Nasal cavity respiratory epithelium epithelial cell of viscerocranial mucosa (primary cell): ENCODE data around the gene IMPDH2. TPM values are rescaled to one million over a fixed set of nuclear protein-coding genes. Genes with fewer than 3 reads are reported as not detected.

Experiments
- total RNA-seq: library from RNA; depleted of rRNA; stranded (reverse); fragments of >200 nt; gene quantifications from 2 replicates; pipeline ENCODE4 v1.2.3, GENCODE V29; 2014

The IMPDH2 gene
- 203 and 369 TPM in 2 replicates for total RNA-seq

GRCh38 chr3:49028673-49029562, at the start of gene IMPDH2:
Gene IMPDH2 (minus strand): TSS chr3:49029398. CDS start chr3:49029350, 48 bp downstream.

DNA sequence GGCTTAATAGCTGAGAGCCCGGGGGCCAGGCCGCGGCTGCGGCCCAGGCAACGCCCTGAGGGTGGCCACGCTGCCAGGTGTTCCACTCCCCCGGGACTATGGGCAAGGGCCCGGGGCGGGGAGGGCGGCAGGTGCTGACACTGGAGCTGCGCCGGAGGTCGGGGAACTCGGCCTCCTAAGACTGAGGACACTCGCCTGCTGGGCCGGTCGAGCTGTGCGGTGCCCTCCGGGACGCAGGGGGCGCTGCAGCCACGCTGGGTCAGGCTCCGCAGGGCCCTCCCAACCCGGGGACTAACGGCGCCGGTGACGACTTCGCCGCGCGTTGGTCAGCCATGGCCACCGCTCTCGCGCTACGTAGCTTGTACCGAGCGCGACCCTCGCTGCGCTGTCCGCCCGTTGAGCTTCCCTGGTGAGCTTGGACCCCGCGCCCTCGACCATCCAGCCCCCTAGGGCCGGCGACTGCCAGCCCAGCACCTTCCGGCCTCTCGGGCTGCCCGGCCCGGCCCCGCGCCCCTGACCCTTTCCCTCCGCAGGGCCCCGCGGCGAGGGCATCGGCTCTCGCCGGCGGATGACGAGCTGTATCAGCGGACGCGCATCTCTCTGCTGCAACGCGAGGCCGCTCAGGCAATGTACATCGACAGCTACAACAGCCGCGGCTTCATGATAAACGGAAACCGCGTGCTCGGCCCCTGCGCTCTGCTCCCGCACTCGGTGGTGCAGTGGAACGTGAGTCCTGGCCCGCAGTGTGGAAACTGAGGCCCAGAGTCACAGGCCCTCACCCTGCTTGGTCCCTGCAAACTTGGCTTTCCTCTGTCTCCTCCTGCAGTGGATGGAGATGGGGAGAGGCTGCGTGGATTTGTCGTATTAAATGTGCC, 7.1 kb downstream of the IMPDH2 start, which contains the start of gene NDUFAF3:
Gene NDUFAF3, plus strand, starts transcription at position 309 of the 875 bp plus-strand sequence. Its CDS starts 24 bp downstream, at position 333.

DNA sequence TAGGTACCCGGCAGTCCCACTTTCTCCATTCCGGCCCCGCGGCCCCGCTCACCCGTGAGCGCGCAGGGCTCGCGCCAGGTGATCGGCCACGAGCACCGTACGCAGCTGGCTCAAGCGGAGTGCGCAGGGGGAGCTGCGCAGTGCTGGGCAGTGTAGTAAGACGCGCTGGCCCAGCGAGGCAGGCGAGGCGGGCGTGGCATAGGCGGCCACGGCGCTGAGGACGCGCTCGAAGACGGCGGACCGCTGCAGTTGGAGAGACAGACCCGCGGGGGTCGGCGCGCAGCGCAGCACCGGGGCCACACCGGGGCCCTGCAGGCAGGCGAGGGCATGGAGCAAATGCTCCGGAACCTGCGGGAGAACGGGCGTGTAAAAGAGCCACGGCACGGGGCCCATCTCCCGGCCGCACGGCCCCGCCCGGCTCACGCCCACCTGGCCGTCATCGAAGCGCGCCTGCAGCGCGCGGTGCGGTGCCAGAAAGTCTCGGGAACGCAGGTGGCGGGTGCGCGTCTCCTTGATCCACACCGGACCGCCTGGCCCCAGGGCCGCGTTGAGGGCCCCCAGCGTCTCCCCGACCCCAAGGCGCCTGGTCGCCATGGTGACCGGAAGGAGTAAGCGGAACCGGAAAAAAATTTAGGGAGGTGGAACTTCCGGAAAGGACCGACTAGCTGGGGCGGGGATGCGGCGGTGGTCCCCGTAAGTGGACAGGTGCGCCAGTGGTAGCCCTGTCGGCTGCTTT, 11.1 kb downstream of the IMPDH2 start, which contains the start of gene DALRD3:
Gene DALRD3, minus strand, starts transcription at position 610 of the 736 bp plus-strand sequence. Its CDS starts 16 bp downstream, at position 594.

GRCh38 chr3:49007068-49007770, 22.0 kb downstream of the IMPDH2 start, which contains the start of gene WDR6:
Gene WDR6 (plus strand): TSS chr3:49007391. CDS start chr3:49007432, 41 bp downstream.

GRCh38 chr3:48989796-48990635, 39.2 kb downstream of the IMPDH2 start, which contains the start of gene P4HTM:
Gene P4HTM (plus strand): TSS chr3:48990241. CDS start chr3:48990257, 16 bp downstream.

Other genes with a start within 250 kb of the IMPDH2 start
- gene PRKAR2A, start 181.5 kb downstream of the IMPDH2 start, total RNA-seq, result 32.0 and 44.1 TPM in 2 replicates
- gene SLC25A20, start 130.5 kb downstream of the IMPDH2 start, total RNA-seq, result 8.9 and 11.3 TPM in 2 replicates
- 139 and 166 TPM in 2 replicates for gene ARIH2, start 110.6 kb downstream of the IMPDH2 start, total RNA-seq
- 13.3 and 21.6 TPM in 2 replicates for gene P4HTM, start 39.2 kb downstream of the IMPDH2 start, total RNA-seq
- gene WDR6, start 22.0 kb downstream of the IMPDH2 start, total RNA-seq, result 23.9 and 73.9 TPM in 2 replicates
- gene DALRD3, start 10.8 kb downstream of the IMPDH2 start, total RNA-seq, result 30.0 and 39.0 TPM in 2 replicates
- 45.5 and 57.4 TPM in 2 replicates for gene NDUFAF3, start 7.3 kb downstream of the IMPDH2 start, total RNA-seq
- gene QRICH1, start 64.7 kb upstream of the IMPDH2 start, total RNA-seq, result 49.8 and 56.7 TPM in 2 replicates
- gene QARS1, start 75.4 kb upstream of the IMPDH2 start, total RNA-seq, result 177 and 193 TPM in 2 replicates
- 58.1 and 68.7 TPM in 2 replicates for gene USP19, start 91.4 kb upstream of the IMPDH2 start, total RNA-seq
- gene LAMB2, start 103.7 kb upstream of the IMPDH2 start, total RNA-seq, result 234 and 834 TPM in 2 replicates
- 16.1 and 20.3 TPM in 2 replicates for gene CCDC71, start 136.9 kb upstream of the IMPDH2 start, total RNA-seq
- gene KLHDC8B, start 142.2 kb upstream of the IMPDH2 start, total RNA-seq, result 55.4 and 168 TPM in 2 replicates
- 1.7 and 4.8 TPM in 2 replicates for gene C3orf62, start 247.8 kb upstream of the IMPDH2 start, total RNA-seq